GM19468 (cell line): ENCODE results near the gene NR2F2.

Experiments
- ATAC-seq: cut with Tn5 transposase; IDR thresholded peaks from one replicate; pipeline ENCODE4 v1.9.1; 2021; ENCODE audit warnings: mild to moderate bottlenecking, moderate library complexity, moderate number of reproducible peaks; ENCODE audit not compliant: unreplicated experiment; ENCODE audit errors: extremely low read depth

NR2F2 gene

DNA sequence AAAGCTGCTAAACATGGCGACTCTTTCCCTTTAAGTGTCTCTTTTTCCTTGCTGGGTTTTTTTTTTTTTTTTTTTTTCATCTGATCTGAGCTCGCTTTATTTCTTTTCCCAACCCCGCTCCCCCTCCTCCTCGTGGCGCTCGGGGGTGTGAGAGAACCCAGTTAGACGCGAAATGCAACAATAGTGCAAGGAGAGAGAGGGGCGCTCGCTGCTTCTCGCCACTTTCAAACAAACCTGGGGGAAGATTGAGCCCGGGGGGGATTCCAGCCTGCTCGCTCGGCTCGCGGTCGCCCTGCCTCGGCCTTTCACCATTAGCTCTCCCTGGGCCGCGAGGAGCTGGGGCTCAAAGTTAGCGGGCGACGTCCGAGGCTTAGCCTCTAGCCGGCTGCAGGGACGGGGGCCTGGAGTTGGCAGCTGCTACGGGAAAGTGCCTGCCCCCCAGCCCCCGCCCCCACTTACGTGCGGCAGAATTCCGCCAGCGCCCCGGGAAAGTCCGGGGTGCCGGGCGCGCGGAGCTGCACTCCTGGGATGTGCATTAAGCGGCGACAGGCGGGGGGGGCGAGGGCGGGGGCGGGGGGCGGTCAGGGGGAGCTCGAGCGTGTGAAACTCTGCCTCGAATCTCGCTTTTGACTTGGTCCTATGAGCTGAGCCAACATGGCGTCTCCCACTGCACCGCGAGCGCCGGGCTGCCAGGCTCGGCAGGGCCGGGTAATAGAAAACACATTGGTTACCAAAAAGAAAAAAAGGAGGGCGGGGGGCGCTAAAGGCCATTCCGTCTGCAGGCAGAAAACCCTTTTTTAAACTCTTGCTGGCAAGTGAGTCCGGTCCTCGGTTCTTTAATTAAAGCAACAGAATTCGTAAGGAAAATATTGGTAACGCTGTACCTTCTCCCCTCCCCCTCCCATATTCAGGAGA is 10.4 kb downstream of the NR2F2 start:
- ATAC-seq = no peak

GRCh38 chr15:96341513-96342405 is 11.3 kb downstream of the NR2F2 start:
- no peak for ATAC-seq

DNA sequence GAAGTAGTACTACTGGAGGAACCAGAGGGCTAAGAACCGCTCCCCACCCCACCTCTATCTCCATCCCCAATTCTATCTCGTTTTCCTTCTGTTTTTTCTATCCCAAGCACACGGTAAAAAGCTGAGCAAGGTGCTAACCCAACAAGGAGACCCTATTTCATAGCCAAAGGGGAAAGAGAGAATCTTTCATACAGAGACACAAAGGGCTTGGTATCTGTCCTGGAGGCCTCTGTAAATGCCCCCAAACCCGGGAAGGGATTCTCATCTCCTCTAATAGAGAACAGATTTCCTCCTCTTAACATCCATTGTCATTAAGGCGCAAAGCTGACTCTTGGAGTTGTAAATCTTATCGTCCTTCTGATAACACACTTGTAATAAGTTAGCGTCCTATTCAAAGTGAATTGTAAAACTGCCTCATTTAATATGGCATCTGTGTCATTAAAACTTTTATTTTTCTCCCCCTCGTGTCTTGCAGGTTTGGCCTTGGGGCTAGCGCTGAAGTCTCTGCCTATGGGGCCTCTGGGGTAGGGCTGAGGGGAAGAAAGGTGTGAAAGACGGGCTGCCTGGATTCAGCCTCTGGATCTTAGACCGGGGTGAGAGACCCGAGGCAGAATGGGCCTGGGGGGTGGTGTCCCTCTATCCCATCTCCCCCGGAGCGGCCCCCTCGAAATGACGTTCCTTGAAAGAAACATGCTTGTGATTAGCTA is 12.1 kb downstream of the NR2F2 start:
- ATAC-seq = no peak

DNA sequence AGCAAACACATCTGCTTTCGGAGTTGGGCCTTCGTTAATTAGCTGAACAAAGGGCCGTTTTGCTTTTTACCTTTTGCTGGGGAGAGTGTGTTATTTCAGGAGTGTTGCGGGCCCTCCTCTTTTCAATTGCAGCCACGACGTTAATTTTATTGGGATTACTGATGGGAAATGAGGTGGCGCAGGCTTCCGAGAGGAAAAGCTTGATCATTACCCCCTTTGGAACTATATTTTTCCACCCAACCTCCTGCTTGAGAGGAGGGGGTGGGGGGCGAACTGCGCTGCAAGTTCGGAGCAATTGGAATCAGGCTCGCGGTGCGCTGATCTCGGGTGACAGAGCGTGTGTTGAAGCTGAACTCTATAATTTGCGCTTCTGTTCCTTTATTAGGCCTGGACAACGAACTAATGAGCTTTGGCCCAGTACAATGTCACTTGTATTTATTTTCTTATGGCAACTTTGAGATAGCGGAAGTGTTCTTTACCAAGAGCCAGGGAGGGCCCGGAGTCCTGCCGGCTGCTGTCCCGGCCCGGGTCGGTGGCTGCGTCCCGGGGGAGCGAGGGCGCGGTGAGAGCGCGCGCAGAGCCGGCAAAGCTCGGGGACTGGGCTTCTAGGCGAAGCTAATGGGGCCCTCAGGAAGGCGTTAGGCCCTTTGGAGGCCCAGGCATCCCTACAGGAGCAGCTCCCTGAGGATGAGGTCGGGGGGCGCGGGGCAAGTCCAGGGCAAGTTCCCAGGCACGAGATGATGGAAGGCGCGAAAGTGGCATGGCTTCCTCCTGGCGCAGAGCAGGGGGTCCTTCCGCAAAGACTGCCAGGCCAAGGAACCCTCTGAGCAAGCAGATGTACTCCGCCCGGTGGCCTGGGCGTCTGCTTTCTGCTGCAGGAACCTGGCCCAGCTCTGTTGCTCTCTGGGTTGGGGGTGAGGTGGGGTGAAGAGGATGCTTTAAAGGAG is 12.9 kb downstream of the NR2F2 start:
- ATAC-seq = no peak

- ATAC-seq = no peak
Observed at GRCh38 chr15:96344060-96344705, 13.7 kb downstream of the NR2F2 start.

DNA sequence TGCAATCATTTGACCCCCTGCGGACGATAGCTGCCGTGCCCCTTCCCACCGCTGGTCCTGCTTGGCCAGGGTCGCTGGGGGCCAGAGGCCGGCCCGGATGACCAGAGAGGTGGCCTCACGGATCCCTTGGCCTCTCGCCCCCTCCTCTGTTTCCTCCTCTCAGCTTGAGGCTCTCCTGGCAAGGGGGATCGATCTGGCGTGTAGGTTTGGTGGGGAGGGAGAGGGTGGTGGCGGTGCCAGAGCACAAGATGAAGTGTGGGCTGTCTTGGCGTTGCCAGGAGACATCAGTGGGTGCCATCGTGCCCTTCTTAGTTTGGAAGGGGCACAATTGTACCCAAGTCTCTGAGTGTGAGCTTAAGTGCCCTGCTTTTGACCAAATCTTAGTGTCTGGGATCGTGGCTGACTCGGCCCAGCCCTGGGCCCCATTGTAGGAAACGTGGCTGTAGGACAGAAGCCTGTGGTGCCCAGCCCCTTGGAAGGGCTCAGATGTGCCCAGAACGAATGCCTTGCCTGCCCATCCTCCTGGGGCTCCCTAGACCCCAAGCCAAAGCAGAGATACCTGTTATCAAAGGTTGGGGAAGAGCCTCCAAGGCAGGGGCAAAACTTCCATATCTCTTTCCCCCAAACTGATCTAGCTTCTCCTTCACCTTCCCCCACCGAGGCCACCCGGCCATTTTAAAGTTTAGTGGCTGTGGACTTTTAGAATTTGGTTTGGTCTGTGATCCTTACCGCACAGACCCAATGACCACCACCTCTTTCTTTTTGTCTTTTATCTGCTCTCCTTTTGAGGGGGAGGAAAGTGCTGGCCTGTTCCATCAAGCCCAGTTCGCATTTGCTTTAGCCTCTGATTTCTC is 14.4 kb downstream of the NR2F2 start:
- ATAC-seq = no peak

GRCh38 chr15:96345560-96346399 is 15.3 kb downstream of the NR2F2 start:
- peak; percentile 53 for ATAC-seq

DNA sequence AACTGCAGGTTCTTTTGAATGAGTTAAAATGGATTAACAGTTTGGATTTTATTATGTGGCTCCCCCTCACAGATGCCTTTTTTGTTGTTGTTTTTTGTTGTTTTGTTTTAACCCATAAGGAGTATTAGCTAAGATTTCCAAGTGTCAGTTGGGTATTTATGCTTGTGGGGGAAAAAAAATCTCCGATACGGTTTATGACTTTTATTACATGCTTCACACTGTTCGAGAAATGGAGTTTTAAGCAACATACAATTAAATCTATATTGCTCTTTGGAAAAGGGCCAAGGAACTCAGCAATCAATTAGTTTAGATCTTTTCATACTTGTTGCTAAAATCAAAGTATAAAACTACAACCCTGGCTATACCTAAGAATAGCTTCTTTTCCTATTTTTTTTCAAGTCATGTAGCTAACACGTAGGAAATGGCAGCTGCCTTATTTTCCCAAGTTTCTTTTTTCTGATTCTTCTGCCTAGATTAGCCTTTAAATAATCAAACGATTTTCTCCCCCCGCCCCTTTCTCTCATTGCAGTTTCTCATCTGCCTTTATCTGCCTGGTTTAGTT is 16.0 kb downstream of the NR2F2 start:
- ATAC-seq = no peak

DNA sequence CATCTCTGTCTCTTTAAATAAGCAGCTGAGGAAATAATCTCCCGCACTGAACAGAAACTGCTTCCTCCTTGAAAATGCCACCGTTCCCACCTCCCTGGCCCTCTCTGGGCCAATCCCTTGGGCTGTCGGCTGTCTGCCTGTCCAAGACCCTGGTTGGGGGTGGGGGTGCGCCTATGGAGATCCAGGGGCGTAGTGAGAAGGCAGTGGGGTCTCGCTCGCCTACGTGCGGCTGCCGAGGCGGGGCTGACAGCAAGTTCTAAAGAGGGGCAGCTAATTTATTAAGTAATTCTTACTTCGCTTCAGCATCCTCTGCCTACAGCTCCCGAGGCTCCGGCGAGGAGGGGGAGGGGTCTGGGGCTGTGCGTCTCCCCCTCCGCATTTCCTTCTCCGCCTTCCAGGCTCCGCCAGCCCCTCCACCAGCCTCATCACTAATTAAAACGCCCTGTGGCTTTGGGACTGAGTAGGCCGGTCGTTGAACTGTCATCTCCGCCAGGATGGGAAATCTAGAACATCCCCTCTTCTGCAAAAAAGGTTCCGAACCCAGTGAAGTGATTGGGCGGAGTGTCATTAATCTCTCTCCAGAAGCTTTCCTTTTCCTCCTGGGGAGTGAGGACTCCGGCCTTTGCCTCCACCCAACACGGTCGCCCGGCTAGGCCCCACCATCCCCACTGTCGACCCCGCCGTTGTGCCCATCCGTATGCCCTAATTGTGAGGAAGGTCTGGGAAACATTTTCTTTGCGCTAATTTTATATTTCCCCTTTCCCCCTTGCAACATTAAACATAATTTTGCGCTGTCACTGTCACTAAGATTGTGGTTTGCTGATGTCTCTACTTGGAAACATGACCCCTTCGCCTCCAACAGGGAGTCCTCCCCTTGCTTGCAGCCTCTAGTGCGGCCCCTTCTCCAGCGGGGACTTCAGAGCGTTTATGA is 16.9 kb downstream of the NR2F2 start:
- no peak for ATAC-seq

GRCh38 chr15:96348112-96349027 is 17.9 kb downstream of the NR2F2 start:
- ATAC-seq = no peak

DNA sequence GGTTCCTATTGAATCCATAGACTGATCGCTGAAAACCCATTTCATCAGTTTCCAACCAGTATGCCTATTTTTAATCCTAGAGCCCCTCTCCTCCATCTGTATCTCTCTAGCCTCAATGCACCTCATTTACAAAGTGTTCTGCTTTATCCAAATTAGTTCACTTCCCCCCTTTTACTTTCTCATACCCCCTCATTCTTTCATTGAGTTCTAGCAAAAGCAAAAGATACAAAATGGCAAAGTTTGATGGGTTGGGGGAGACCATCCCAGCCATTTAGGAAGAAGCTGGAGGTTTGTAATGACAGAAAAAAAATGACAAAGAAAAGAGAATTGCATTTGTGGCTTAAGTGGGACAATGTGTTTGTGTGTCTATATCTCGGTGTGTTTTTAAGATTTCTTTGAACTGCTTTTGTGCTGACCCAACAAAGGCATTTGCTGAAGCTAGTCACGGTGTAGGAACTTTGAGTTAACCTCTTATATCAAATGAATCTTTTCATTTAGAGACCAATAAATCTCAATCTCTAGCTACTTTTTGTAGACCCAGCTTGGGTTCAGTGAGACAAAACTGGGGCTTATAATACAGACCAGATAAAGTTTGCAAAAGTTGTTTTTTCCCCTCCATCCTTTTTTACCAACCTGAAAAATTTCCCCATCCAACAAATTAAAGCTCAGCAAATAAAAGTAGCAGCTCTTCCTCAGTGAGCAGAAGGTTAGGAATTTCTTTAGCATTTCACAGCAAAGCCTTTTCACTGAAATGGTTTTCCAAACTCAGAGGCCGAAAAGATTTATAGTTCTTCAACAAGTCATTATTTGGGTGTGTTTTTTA is 18.7 kb downstream of the NR2F2 start:
- no peak for ATAC-seq

- no peak for ATAC-seq
Observed at GRCh38 chr15:96349857-96350720, 19.6 kb downstream of the NR2F2 start.
